HG02763 (cell line): ENCODE data around the gene OCEL1.

Experiments
- ATAC-seq: cut with Tn5 transposase; IDR thresholded peaks from one replicate; pipeline ENCODE4 v1.9.1; 2021; ENCODE audit warnings: mild to moderate bottlenecking, moderate library complexity; ENCODE audit not compliant: unreplicated experiment

Gene OCEL1

DNA sequence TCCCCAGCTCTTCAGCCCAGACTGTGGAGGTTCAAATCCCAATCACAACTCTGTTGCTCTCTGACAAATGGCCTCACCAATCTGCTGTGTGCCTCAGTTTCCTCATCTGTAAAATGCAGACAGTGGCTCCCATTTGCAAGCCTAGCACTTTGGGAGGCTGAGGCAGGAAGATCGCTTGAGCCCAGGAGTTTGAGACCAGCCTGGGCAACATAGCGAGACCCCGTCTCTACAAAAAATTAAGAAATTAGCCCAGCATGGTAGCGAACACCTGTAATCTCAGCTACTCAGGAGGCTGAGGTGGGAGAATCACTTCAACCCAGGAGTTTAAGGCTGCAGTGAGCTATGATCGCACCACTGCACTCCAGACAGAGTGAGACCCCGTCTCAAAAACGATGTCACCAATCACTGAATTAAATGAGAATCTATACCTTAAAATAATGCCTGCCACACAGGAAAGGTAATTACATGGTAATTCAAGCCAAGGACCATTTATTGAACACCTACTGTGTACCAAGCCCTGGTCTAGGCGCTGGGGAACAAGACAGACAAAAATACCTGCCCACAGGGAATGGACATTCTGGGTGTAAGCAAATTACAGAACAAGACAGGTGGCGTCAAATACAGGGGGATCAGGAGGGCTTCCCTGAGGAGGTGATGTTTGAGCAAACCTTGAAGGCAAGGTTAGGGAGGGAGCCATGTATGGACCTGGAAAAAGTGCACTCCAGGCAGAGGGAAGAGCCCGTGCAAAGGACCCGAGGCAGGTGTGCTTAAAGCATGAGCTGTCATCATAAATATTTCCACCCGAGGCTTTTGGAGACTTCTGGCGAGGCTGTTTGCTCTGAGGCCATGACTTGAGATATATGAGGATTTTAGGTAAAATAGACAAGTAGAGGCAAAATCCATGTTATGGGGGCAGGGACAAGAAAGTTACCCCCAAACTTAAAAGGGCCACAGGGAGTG is 12.0 kb downstream of the OCEL1 start:
- no peak for ATAC-seq

DNA sequence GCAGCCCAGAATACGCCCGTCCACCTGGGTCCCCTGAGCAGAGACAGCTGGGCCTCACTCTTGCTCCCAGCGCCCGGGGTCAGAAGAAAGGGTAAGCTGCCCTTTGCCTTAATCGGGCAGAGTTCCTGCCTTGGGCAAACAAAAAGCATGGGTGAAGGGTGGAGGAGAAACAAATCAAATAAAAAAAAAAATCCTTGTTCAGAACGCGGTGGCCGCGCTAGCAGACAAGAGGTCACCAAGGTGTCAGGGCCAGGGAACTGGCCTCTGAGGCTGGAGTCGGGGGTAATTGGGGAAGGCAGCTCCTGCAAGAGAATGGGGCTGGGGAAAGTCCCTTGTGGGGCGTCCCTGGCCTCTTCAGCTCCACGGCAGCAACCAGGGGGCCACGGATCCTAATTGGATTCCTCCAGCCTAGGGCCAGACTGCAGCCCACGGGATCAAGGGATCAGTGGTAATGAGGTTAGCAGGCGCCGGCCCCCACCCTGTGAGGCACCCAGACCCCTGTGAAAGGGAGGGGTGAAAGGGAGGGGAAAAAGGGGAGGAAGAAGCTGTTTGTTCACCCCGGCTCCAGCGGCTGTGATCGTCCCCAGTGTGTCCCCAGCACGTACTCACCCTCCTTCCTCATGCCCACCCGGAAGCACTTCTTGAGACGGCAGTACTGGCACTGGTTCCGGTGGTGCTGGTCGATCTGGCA is 14.2 kb downstream of the OCEL1 start:
- no peak for ATAC-seq

DNA sequence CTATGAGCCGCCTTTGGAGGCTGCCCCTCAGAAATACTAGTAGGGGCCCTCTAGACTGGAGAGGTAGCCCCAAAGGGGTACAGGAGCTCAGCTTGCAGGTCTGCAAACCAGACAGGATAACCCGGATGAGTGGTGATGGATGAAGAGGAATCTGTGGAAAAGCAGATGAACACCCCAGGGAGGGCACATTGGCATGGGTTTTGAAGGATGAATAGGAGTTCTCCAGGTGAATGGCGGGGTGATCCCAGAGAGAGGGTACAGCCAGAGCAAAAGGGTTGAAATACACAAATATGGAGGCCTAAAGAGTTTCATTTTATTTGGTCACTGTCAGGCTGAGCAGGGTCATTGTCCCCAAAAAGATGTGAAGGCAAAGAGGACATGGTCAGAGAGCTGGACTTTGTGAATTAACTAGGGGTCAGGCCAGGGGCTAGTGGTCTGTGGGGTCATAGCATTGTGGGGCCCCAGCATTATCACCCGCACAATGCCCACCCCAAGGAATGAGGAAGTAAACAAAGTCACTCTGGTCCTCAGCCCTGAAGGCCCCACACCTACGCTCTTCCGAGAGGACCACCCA is 14.9 kb downstream of the OCEL1 start:
- no peak for ATAC-seq

DNA sequence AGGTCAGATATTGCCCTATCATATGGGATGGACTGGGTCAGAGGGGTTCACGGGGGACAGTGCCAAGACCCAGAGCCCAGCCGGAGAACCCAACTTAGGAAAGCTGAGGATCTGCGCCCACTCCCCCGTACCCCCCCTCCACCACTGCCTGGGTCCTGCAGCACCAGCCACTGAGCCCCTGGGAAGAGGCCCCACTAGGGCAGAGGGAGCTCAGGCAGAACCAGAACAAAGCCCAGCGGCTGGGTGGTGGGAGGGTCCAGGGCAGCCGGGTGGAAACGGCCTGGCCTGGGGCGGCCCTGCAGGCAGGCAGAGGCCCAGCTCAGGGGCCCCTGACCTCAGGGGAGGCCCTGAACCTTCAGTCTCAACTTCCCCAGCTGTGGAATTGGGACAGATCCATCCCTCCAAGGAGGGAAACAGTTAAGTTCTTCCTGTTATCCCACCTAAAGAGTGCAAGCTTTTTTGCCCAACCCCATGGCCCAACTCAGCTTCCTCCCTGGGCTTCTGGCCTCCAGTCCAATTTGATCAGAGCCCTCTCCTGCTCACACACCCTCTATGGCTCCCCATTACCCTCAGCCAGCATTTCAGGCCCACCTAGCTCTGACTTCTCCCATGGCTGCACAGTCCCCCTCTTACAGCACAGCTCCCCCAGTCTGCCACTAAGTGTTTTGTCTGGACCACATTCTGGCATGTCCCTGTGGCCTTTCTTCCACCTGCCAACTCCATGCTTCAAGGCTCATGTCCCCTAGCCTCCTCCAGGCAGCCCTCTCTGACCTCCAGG is 16.6 kb downstream of the OCEL1 start:
- no peak for ATAC-seq

DNA sequence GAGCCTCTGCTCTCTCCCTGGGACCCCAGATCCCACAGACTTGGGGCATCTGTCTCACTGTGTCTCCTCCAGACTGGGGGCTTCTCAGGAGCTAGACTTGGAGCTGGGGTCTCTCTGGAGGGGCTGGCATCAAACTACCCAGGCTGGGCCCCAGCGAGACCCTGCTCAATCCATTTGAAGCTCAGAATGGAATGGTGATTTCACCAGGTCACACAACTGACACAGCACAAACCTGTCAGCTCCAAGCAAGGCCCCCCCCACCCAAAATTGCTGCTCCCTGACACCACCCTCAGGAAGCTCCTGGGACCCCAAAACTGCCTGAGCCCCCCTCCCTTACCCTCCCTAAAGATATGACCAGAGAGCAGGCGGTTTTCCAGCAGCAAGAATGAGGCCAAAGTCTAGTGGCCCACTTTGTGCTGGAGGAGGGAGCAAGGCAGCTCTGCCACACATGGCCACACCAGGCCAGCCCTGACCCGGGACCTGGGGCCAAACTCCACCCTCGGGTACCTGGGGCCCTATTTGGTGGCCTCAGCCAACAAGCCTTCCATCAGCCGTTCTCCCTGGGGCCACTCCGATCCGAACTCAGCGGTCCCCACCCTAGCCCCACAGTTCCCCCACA is 17.3 kb downstream of the OCEL1 start:
- no peak for ATAC-seq

DNA sequence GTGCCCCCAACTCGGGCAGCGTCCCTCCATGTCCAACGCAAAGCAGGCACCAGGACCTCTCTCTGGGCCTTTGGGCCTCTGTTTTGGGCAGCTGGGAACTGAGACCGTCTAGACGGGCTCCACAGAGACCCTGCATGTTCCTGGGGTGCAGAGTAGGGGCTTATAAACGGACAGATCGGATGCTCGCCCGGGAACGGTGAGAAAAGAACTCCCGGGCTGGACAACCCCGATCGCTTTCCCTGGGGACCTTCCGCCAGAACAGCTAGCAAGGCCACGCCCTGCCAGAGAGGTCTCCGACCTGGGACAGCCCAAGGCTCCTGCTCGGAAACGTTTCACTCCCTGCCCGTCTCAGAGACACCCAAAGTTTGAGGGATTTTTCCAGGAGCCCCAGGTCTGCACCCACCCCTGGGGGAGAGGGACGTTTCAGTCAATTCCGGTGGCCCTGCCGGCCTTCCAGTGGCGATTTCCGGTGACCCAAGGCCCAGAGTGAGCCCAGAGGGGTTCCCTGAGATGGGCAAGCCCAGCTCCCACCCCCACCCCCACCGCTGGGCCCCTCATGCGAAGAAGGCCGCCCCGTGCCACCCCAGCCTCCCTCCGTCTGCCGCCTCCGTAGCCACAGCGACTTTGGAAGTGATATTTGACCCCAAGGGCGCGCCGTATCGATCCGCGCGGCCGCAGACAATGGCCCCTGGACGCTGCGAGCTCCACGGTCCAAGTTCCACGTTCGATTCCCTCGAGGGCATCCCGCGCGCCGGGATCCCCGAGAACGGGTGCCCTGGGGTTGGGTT is 18.0 kb downstream of the OCEL1 start:
- ATAC-seq: no peak

DNA sequence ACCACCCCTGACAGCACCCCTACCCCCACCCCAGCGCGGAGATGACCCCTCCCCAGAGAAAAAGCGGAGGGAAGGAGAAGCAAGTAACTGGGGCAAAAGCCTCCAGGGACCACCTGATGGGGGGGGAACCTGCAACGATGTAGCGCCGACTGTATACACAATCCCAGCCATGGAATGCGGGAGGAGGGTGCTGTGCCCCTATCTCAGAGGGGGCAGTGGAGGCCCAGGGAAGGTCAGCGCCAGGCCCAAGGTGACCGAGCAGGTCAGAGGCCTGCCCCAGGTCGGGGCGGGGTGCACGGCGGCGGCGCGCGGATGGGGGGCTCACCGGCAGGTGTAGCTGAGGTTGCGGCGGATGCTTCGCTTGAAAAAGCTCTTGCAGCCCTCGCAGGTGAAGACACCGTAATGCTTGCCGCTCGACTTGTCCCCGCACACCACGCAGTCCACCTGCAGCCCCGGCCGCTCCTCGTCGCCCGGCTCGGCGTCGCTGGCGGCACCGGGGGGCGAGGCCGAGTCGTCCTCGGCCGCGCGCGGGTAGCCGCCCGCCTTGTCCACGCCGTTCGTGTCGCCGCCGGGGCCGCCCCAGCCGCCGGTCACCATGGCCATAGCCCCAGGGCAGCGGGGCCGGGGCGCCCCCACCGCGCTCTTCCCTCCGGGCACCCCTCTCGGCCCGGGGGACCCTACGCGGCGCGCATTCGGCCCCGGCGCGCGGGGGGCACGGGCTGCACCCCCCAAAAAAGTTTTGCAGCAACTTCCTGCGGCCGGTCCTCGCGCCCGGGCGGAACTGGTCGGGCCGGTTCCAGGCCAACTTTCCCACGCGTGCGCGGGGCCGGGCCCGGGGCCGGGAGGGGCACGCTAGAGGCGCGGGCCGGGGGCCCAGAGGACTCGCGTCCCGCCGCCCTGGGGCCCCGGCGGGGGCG is 18.9 kb downstream of the OCEL1 start:
- ATAC-seq: peak; percentile 4

DNA sequence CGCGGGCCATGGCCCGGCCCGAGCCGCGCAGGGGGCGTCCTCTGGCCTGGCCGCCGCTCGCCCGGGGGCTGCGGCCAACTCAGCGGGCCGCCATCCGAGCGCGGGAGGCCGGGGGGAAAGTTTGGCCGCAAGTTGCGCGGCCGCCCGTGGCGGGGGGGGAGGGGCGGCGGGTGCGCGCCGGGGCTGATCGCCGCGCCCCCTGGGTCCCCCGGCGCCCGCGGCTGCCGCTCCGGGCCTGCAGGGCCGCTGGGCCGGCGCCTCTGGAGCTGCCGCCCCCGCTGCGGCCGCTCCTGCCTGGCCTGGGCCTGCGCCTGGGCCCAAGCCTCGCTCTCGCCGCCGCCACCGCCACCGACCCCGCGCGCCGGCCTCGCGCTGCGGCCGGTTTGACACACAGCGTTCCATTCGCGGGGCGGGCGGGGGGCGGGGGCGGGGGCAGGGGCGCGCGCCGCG is 19.5 kb downstream of the OCEL1 start, which contains the start of gene NR2F6:
Gene NR2F6, minus strand, starts transcription at position 385 of the 450 bp plus-strand sequence. CDS start 699 bp downstream, outside the sequence.
- ATAC-seq: no peak

DNA sequence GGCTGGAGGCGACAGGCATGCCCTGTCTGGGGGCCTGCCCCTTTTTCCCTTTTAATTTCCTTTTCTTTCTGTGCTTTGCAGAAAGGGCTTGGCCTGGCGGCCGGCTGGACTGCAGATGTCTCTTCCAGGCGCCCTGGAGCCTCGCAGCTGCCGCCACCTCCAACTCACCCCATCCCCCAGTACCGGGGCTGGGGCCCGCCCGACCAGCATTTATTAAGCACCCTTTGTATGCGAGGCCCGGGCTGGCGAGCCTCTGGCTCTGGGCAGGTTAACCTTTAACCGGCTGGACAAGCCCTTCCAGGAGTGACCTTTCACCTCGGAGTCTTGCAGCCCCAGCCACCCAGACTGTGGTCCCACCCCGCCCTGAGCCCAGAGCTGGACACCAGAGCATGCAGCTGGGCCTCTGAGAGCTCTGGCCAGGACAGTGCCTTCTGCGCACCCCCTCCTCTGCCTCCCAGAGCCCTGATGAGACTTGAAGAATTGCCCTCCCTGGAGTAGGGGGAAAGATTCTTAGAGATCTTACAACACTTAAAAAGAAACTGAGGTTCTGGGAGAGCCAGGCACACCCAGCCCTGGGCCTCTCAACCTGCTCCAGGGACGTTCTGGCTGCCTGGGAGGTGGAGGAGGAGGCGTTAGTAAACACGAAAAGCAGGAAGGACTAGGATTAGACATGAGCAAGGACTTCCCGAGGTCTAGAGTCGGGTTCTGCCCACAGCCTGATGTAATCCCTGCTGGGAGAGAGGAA is 20.8 kb downstream of the OCEL1 start:
- ATAC-seq: no peak

DNA sequence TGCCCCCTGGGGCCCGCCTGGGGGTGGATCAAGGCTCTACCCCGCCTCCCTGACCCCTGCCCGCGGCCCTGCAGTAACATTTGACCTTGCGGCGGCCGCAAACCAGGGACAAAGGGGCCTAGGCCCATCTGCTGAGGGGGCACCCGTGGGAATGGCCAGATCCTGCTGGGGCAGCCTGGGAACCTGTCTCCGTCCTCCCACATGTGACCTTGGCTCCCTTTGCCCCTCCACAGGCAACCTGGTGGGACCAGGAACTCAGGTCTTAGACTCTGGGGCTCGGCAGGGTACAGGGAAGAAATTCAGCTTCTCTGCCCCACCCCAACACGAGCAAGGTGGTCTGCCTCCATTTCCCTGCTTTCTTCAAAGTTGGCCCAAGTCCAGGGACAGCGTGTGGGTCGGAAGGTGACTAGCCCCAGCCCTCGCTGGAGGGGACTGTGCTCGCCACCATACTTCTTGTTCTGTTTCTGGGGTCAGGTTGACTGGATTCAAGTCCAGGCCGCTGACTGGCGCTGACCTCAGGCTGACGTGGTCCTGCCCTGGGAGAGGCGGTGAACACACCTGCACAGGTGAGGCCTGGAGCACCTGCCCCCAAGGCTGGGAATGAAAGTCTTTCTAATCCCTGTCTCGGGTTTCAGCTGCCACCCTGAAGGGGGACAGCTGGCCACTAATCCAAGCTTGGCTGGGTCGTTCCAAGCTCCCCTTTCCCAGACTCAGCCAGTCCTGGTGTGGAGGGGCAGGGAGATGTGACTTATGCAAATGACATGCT is 22.2 kb downstream of the OCEL1 start:
- no peak for ATAC-seq

DNA sequence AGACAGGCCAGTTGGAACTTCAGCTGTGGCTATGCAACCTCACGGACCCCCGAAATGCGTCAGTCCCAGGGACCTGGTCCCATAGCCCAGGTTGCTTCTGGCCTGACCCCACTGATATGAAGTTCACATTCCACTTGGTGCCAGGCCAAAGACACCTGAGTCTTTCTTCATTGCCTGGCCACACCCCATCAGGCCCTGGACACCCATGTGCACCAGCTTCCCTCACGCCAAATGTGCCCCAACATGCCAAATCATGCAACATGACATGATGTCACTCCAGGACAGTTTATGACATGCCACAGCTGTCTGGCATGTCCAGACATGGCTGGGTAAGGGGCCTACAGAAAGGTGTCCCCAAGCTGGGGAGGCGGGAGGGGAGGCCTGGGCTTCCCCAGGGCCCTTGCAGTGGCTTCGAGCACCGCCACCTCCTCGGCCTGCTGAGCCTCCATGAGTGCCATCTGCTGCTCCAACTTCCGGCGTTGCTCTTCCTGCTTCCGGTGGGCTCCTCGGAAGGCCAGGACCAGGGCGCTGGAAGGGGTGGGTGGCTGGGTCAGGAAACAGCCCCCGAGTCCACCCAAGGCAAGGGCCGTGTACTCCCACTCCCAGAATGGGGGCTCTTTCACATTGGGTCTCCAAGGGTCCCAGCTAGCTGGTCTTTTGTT is 24.0 kb downstream of the OCEL1 start:
- no peak for ATAC-seq

DNA sequence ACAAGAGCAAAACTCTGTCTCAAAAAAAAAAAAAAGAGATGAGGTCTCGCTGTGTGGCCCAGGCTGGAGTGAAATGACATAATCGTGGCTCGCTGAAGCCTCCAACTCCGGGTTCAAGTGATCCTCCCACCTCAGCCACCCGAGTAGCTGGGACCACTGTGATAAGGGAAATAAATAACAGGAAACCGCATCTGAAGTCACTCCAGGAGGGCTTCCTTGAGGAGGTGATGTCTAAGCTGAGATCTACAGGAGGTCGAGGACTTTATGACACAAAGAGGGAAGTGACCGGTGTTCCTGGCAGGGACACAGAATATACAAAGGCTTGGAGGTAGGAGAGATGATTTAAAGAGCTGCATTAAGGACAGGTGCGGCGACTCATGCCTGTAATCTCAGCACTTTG is 28.6 kb downstream of the OCEL1 start:
- no peak for ATAC-seq

DNA sequence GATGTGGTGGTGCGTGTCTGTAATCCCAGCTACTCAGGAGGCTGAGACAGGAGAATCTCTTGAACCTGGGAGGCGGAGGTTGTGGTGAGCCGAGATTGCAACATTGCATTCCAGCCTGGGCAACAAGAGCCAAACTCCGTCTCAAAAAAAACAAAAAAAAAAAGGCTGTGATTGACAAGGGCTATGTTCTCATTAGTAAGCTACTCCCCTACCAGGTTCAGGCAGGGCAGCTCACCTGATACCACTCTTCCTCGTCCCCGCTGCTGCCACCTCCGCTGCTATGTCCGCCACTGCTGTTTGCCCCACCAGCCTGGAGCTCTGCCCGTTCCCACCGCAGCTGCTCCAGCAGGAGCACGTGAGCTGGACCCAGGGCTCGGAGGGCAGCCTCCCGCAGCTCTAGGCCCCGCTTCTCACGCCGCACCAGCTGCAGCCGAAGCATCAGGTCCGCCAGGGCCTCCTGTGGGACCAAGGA is 29.2 kb downstream of the OCEL1 start:
- ATAC-seq: no peak

DNA sequence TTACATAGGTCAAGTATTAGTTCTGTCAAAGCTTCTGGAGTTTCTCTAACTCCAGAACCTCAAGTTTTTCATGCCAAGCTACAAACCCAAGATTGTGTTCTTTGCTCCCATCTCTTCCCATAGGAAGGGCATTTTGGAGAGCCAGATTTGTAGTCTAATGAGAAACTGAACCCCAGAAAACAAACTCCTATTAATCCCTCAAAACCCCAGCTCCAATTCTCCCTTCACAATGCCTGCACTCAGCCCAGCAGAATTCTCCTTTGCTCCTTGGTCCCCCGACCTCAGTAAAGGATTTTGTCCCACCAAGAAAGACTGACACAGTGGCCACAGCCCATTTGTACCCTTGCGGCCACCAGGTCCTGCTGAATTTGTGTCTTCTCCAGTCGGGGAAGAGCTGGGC is 30.1 kb downstream of the OCEL1 start:
- no peak for ATAC-seq

DNA sequence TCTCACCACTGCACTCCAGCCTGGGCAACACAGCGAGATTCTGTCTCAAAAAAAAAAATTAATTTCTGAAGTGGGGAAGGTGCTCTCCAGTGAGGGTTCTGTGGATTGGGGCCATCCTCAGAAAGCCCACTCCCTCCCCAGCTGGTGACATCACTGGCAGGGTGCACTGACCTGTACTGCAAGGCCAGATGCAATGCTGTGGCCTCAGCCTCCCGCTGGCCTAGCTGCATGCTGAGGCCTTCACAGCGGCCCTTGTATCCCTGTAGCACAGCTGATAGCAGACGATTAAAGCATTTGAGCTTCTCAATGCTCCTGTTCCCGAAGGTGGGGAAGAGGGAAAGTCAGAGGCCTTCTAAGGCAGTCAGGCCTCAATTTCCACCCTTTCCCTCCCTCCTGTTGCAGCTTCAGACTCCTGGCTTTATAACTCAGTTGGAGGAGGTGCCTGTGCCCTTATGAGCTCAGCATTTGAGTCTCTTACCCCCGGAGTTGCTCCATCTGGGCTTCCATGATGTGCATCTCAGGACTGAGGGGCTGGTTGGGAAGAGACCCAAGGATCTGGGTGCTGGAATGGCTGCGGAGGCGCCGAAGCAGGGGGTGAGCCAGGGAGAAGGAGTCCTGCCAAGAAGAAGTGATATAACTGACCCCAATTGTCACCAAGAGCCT is 33.2 kb downstream of the OCEL1 start:
- no peak for ATAC-seq

DNA sequence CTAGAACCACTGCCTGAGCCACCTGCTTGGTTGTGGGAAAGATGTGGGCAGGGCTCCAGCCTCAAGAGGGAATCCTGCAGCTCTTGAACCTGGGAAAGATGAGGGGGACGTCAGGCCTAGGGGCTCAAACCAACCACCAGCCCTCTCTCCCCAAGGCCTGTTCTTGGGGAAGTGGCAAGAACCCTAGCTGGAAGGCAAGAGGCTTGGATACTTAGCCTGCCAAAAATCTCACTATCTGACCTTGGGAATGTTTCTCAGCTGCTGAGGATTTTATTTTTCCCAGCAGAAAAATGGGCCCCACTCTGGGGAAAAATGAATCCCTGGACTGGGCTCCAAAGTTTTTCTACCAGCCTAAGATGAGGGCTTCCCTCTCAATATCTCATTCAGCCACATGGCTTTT is 33.9 kb downstream of the OCEL1 start:
- ATAC-seq: no peak
